Measurements from ENCODE around the gene GALNT10. TPM values are rescaled to one million over a fixed set of nuclear protein-coding genes. Genes with fewer than 3 reads are reported as not detected.

GALNT10 gene
- total RNA-seq, 1 donor from 2014 or later = 96.1 TPM

GRCh38 chr5:154370119-154370518, 179.6 kb downstream of the GALNT10 start:
- Histone ChIP-seq H4K20me1 (ENCODE audit: insufficient read depth, low read length) (no peaks in the 10 kb centered on the region), H3K4me1 (ENCODE audit: insufficient read depth, low read length) (peaks cover 65% of the 10 kb centered on the region), H3K79me2 (ENCODE audit: insufficient read depth, low read length) (no peaks in the 10 kb centered on the region), H3K36me3 (ENCODE audit: insufficient read depth, low read length) (peaks cover under 1% of the 10 kb centered on the region), H3K9me3 (ENCODE audit: insufficient read depth, low read depth, low read length) (no peaks in the 10 kb centered on the region), H3K27ac (ENCODE audit: low read depth, low read length) (peak overlapping the region; percentile 96), H3K9ac (ENCODE audit: low read length) (peak overlapping the region; percentile 75), H2AFZ (ENCODE audit: low read depth, low read length) (no peak overlapping the region), H3K4me3 (ENCODE audit: insufficient read depth, low read depth, low read length) (no peak overlapping the region), H3K27me3 (ENCODE audit: insufficient read depth, low read length) (no peaks in the 10 kb centered on the region), H3K4me2 (ENCODE audit: low read length) (peak overlapping the region; percentile 79)
- peak; percentile 46 for DNase-seq (ENCODE audit: low read depth)
- Mint-ChIP-seq H3K27ac (ENCODE audit: unreplicated experiment) (peak overlapping the region; percentile 98), H3K9me3 (ENCODE audit: unreplicated experiment) (no peaks in the 10 kb centered on the region), H3K4me1 (ENCODE audit: low read depth, unreplicated experiment) (peaks cover 61% of the 10 kb centered on the region), H3K27me3 (ENCODE audit: low read depth, unreplicated experiment) (no peaks in the 10 kb centered on the region), H3K36me3 (ENCODE audit: low read depth, unreplicated experiment) (peaks cover 13% of the 10 kb centered on the region), H3K4me3 (ENCODE audit: unreplicated experiment) (no peak overlapping the region)
- no peak for TF ChIP-seq EZH2 (IDR thresholded peaks at IDR 0.05; ENCODE audit: insufficient read depth, low read length)
- TF ChIP-seq CTCF (IDR thresholded peaks at IDR 0.05; ENCODE audit: insufficient read depth, low read depth, low read length) = no peak
- FAIRE-seq = peak; percentile 55

GRCh38 chr5:154370813-154371212, 180.3 kb downstream of the GALNT10 start:
- FAIRE-seq = no peak
- H3K36me3 Mint-ChIP-seq (ENCODE audit: low read depth, unreplicated experiment) = peaks cover 14% of the 10 kb centered on the region
- H3K27ac Mint-ChIP-seq (ENCODE audit: unreplicated experiment) = peak overlapping the region; percentile 75

More at GRCh38 chr5:154370813-154371212, 180.3 kb downstream of the GALNT10 start:
- Histone ChIP-seq H3K4me3 (ENCODE audit: insufficient read depth, low read depth, low read length) (no peak overlapping the region), H3K27ac (ENCODE audit: low read depth, low read length) (peak overlapping the region; percentile 96), H3K9me3 (ENCODE audit: insufficient read depth, low read depth, low read length) (no peaks in the 10 kb centered on the region), H3K27me3 (ENCODE audit: insufficient read depth, low read length) (no peaks in the 10 kb centered on the region), H3K4me1 (ENCODE audit: insufficient read depth, low read length) (peaks cover 58% of the 10 kb centered on the region), H3K4me2 (ENCODE audit: low read length) (no peak overlapping the region), H4K20me1 (ENCODE audit: insufficient read depth, low read length) (no peaks in the 10 kb centered on the region), H3K36me3 (ENCODE audit: insufficient read depth, low read length) (peaks cover 7% of the 10 kb centered on the region), H3K79me2 (ENCODE audit: insufficient read depth, low read length) (no peaks in the 10 kb centered on the region), H2AFZ (ENCODE audit: low read depth, low read length) (no peak overlapping the region), H3K9ac (ENCODE audit: low read length) (no peak overlapping the region)
- no peaks in the 10 kb centered on the region for H3K27me3 Mint-ChIP-seq (ENCODE audit: low read depth, unreplicated experiment)
- no peak overlapping the region for H3K4me3 Mint-ChIP-seq (ENCODE audit: unreplicated experiment)
- no peaks in the 10 kb centered on the region for H3K9me3 Mint-ChIP-seq (ENCODE audit: unreplicated experiment)
- TF ChIP-seq CTCF (IDR thresholded peaks at IDR 0.05; ENCODE audit: insufficient read depth, low read depth, low read length) (no peak), EZH2 (IDR thresholded peaks at IDR 0.05; ENCODE audit: insufficient read depth, low read length) (no peak)
- H3K4me1 Mint-ChIP-seq (ENCODE audit: low read depth, unreplicated experiment) = peaks cover 60% of the 10 kb centered on the region
- DNase-seq (ENCODE audit: low read depth) = no peak
